Stimulated activated CD4-positive, alpha-beta T cell treated with anti-CD3 and anti-CD28 coated beads, Interleukin-4, amount 100 ng/mL, for 48 hours (primary cell): ENCODE measurements around the gene SPRR5.

ENCODE experiments used
- DNase-seq, 2 donors: peaks; one replicate each; pipeline ENCODE4 v3.0.0-alpha.2; 2020; ENCODE audit warnings: low read depth in 2 of 2

SPRR5 gene

GRCh38 chr1:152946248-152946647, 758 bp upstream of the SPRR5 start:
- DNase-seq: no peak

DNA sequence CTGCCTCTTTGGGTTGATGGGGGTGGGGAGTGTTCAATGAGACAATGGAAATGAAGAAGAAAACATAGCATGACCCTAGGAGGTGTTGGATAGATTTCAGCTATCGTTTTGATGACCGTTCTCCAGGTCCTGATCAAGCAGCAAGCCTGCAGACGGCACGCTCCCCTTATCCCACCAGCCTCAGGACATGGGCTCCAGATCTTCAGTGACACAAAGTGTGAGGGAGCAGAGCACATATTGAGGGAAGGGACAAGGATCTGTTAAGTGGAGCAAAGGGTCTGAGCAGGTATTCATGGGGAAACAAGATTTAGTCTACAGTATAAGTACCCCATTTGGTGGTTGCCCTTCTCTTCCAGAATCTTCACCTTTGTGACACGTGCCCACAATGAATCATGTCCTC, 4.7 kb downstream of the SPRR5 start:
- DNase-seq: no peak

DNA sequence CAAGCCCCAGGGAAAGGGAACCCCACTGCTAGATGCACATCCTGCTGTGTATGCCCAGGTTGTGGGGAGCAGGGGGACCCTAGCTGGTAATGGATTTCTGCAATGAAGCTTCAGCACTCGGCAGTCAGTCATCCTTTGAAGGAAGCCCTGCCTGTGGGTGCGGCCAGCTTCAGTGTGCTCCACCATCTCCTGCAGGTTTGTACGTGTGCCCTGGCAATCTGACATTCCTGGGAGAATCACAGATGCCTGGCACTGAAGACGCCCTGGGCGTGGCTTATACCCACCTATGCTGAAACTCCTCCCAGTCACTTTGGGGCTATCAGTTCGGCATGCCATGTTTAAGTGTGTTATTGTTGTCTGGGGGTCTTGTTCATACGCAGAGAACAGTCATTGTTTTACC, 6.8 kb downstream of the SPRR5 start:
- DNase-seq: no peak

GRCh38 chr1:152954436-152954835, 7.4 kb downstream of the SPRR5 start:
- no peak for DNase-seq

- DNase-seq: no peak
Observed at GRCh38 chr1:152957561-152957960, 10.6 kb downstream of the SPRR5 start.

DNA sequence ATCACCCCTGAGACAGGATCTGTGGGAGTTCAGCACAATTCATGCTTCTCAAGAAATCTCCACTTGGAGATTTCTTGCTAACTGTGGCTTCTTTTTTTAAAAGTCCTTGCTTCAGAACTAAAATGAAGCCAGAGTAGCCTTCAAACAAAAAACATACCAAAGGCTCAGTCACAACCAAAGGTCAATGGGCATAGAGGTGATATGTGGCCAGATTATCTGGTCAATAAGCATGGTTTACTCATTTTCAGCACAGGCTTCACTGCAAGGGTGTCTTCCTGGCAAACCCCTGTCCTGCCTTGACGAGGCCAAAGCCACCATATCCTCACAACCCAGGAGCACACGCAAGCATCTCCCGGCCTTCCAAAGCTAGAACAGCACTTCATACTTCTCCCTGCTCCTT, 12.3 kb downstream of the SPRR5 start:
- no peak for DNase-seq

- DNase-seq: no peak
Observed at GRCh38 chr1:152959801-152960451, 12.9 kb downstream of the SPRR5 start.

DNA sequence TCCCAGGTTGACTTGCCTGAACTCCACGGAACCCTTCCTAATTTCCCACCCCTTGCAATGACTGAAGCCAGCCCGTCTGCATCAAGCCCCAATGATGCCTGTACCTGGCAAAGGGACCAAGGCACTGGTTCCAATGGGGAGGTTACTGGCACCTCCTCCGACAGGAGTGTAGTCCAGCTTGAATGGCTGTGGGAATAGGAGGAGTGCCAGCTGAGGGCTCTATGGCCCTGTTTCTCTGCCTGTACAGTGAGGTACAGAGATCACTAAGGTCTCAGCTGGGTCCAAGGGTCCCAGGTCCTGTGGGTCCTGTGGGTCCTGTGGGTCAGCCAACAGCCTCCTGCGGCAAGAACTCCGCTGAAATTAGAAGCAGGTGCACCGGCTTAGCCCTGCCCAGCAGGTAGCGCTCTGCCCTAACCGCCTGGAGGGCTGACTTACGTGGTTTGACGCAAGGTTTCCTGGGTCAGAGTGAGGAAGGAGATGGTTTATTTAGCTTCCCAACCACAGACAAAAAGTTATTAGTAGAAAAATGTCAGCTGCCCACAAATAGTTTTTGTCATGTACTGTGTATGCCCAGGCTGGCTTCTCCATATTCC, 13.5 kb downstream of the SPRR5 start:
- DNase-seq: no peak

- no peak for DNase-seq
Observed at GRCh38 chr1:152961226-152961891, 14.4 kb downstream of the SPRR5 start.

DNA sequence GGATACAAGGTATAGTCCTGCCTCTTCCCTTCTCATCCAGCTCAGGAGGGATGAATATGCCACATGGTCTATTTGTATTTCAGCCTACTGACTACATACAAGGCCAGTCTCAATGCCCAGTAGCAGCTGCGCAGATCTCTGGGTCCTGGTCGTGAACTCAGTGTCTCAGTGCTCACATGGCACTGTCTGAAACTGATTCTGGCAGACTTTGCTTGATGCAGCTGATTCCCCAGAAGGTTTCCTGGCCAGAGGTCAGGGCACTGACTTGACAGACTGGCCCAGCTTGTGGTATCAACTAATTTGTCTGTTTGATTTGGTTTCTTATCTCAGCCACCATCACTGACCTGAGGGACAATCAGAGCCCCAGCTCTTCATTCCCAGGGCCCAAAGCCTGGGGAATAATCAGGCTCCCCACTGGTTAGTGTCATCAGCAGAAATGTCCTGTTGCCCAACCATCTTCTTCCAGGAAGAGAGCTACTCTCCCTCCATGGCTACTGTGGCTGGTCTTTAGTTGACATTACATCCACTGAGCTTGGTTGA, 15.9 kb downstream of the SPRR5 start:
- no peak for DNase-seq

DNA sequence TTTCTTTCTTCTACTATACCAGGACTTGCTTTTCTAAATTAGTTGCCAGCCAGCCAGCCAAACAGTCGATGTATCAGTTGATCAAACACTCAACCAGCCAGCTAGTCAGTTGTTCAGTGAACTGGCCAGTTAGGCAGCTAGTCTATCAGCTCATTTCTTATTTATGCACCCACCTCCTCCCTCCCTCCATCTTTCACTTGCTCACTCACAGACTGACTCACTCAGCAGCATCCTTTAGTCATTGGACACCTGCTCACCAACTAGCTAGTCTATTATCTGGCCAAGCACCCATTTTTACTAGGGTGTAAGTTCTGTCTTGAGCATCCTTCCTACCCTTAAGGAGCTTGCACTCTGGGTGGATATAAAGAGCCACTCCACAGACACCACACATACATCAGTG, 17.5 kb downstream of the SPRR5 start:
- no peak for DNase-seq

GRCh38 chr1:152965853-152966252, 18.8 kb downstream of the SPRR5 start:
- DNase-seq: no peak

DNA sequence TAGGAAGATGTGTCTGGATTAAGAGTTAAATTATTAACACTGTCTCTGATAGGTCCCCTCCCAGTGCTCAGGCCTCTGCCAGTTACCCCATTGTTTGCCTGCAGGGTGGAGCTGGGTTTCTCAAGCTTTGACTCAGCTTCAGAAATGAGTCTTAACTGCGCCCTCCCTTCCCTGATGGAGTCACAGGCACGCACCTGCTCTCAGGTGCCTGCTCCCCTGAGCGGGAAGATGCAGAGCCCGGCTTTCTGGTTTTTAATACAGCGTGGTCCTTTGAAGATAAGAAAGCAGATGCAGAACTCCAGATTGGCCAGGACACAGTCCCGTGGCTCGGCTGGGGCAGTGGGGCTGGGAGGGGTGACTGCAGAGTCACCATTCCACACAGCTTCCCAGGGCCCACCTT, 20.2 kb downstream of the SPRR5 start:
- DNase-seq: no peak

GRCh38 chr1:152968248-152968647, 21.2 kb downstream of the SPRR5 start:
- DNase-seq: no peak

GRCh38 chr1:152969036-152969435, 22.0 kb downstream of the SPRR5 start:
- no peak for DNase-seq

DNA sequence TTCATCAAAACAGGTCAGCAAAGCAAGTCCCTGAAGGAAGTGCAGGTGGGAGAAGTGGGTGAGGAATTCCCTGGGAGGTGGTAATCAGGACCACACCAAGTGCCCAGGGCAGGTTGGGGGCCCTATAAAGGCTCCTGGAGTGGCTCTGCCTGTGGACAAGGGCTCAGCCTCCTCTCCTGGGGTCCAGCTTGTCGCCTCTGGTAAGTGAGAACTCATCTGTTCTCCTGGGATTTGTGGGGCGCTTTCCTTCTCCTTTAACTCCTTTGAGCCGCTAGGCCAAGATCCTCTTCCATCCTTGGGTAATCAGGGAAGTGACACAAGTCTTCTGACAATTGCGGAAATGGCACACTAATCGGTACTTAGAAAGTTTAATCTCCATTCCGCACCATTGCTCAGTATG, 23.5 kb downstream of the SPRR5 start, which contains the start of gene SPRR4:
SPRR4 (plus strand) TSS at position 154 of the 400 bp plus-strand sequence. CDS start 1,243 bp downstream, outside the sequence.
- no peak for DNase-seq

GRCh38 chr1:152972196-152972886, 25.3 kb downstream of the SPRR5 start:
- DNase-seq: no peak

- DNase-seq: no peak
Observed at GRCh38 chr1:152976688-152977087, 29.7 kb downstream of the SPRR5 start.

- DNase-seq: no peak
Observed at GRCh38 chr1:152977614-152978013, 30.6 kb downstream of the SPRR5 start.

DNA sequence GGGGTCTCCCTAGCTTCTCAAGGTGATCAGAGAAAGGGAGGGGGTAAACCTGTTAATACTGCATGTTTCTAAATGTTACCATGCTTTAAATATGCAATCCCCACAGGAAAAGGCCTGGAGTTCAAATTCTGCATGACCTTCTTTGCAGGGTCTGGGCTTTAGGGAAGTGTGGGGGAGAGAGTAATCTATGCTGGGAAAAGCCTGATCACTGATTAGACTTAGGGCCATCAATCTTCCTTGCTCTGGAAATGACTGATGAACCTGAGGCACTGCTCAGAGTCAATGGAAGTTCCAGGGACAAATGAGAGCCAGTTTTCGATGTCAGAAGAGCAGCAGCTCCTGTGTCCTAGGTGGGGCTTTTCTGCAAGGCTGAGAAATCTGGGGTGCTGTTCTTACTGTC, 33.7 kb downstream of the SPRR5 start:
- DNase-seq: no peak

DNA sequence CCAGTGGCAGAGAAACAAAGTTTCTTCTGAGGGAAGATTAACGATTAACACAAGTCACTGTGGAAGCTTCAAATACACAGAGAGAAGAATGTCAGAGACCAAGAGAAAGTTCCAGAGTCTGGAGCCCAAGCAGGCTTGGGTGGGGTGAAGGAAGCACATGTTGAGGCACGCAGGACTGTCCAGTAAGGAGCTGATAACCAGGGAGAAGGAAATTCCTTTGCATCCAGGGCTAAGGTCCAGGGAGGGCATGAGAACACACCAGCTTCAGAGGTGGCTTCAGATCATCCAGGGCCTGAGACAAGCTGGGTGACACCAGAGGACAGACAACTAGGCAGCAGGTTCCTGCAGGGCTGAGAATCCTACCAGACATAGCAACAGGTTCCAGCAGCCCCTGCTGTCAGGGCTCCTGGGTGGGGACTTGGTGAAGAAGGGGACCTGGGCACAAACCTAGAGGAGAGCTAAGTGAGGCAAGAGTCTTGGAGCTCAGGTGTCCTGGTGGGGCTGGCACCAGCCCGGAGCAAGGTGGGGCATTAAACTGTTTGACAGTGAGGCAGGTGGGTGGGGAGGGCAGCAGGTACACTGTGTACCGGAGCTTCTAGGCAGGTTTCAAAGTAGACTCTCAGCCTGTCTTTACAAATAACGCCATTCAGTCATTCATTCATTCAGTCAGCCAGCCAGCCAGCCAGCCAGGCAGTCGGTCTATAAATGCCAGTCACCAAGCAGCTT, 34.3 kb downstream of the SPRR5 start:
- no peak for DNase-seq

DNA sequence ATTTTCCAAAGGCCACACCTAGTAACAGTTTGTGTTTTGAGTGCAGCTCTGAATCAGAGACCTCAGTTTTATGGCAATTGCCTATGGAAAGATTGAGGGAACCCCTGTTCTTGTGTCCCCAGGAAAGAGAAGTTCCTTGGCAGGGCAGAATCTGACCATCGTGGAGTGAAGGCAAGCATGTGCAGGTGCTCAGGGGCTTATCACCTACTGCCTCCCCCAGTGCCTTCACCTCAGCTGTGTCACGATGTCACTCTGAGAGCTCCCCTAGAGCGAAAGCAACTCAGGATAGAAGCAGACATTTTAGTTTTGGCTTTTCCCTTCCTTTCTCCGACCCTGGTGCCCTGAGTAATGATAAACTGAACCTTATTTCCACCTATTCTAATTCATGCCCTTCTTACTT, 35.1 kb downstream of the SPRR5 start:
- DNase-seq: no peak
